Right kidney (tissue), 9 donors: Measurements from ENCODE around the gene ALKBH2.
A peak's percentile ranks its signal among the peaks of the same experiment; 100 is the strongest.

ENCODE experiments used
- DNase-seq: peaks from one replicate; pipeline ENCODE4 v3.0.0-alpha.2; 2016
- long read RNA-seq, 8 donors: transcript quantifications; one replicate each; lab custom pipeline, GENCODE V29; 2026

The ALKBH2 gene
- long read RNA-seq, donor 1, transcript ALKBH2-201 (4 exons, 1,030 nt) = major isoform, 8 of 20 reads
- long read RNA-seq, donor 1, transcript ALKBH2-202 (4 exons, 1,159 nt) = minor isoform, 7 of 20 reads
- long read RNA-seq, donor 1, partial matches to known transcripts = 0 of 20 reads
- long read RNA-seq, donor 1, other reads (novel, unspliced or antisense) = 0 of 20 reads
- long read RNA-seq, donor 2, transcript ALKBH2-202 (4 exons, 1,159 nt) = major isoform, 5 of 10 reads
- long read RNA-seq, donor 2, partial matches to known transcripts = 0 of 10 reads
- long read RNA-seq, donor 2, other reads (novel, unspliced or antisense) = 0 of 10 reads
- long read RNA-seq, donor 3, partial matches to known transcripts = 5 of 10 reads
- long read RNA-seq, donor 3, other reads (novel, unspliced or antisense) = 0 of 10 reads
- long read RNA-seq, donor 4, transcript ALKBH2-202 (4 exons, 1,159 nt) = major isoform, 7 of 11 reads
- long read RNA-seq, donor 4, partial matches to known transcripts = 0 of 11 reads
- long read RNA-seq, donor 4, other reads (novel, unspliced or antisense) = 0 of 11 reads
- long read RNA-seq, donor 5, transcript ALKBH2-201 (4 exons, 1,030 nt) = major isoform, 9 of 150 reads
- long read RNA-seq, donor 5, transcript ALKBH2-202 (4 exons, 1,159 nt) = minor isoform, 7 of 150 reads
- long read RNA-seq, donor 5, partial matches to known transcripts = 115 of 150 reads
- long read RNA-seq, donor 5, other reads (novel, unspliced or antisense) = 16 of 150 reads
- long read RNA-seq, donor 6, partial matches to known transcripts = 0 of 5 reads
- long read RNA-seq, donor 6, other reads (novel, unspliced or antisense) = 0 of 5 reads
- long read RNA-seq, donor 7, transcript ALKBH2-202 (4 exons, 1,159 nt) = minor isoform, 7 of 28 reads
- long read RNA-seq, donor 7, transcript ALKBH2-201 (4 exons, 1,030 nt) = major isoform, 8 of 28 reads
- long read RNA-seq, donor 7, partial matches to known transcripts = 8 of 28 reads
- long read RNA-seq, donor 7, other reads (novel, unspliced or antisense) = 0 of 28 reads
- long read RNA-seq, donor 8, transcript ALKBH2-201 (4 exons, 1,030 nt) = major isoform, 6 of 19 reads
- long read RNA-seq, donor 8, partial matches to known transcripts = 8 of 19 reads
- long read RNA-seq, donor 8, other reads (novel, unspliced or antisense) = 0 of 19 reads

GRCh38 chr12:109093022-109093918 lies at the start of gene ALKBH2:
Gene ALKBH2, minus strand, starts transcription at chr12:109093472. Its CDS starts 686 bp downstream, at chr12:109092786.
- peak; percentile 79 for DNase-seq

GRCh38 chr12:109140560-109140959 lies 47.3 kb upstream of the ALKBH2 start:
- DNase-seq = no peak

GRCh38 chr12:109139791-109140190 lies 46.5 kb upstream of the ALKBH2 start:
- no peak for DNase-seq

- no peak for DNase-seq
Measured at GRCh38 chr12:109139360-109139759, 46.1 kb upstream of the ALKBH2 start.

- no peak for DNase-seq
Measured at GRCh38 chr12:109137055-109137454, 43.8 kb upstream of the ALKBH2 start.

GRCh38 chr12:109134186-109134917 lies 41.1 kb upstream of the ALKBH2 start:
- no peak for DNase-seq

GRCh38 chr12:109131154-109132050 lies 38.1 kb upstream of the ALKBH2 start:
- DNase-seq = peak; percentile 48

GRCh38 chr12:109130297-109131153 lies 37.3 kb upstream of the ALKBH2 start:
- DNase-seq = no peak

GRCh38 chr12:109127533-109128242 lies 34.4 kb upstream of the ALKBH2 start:
- DNase-seq = no peak

- DNase-seq = no peak
Measured at GRCh38 chr12:109126784-109127183, 33.5 kb upstream of the ALKBH2 start.

GRCh38 chr12:109125791-109126190 lies 32.5 kb upstream of the ALKBH2 start:
- DNase-seq = no peak

GRCh38 chr12:109124878-109125648 lies 31.8 kb upstream of the ALKBH2 start:
- DNase-seq = no peak

GRCh38 chr12:109121346-109121880 lies 28.1 kb upstream of the ALKBH2 start:
- DNase-seq = no peak

- no peak for DNase-seq
Measured at GRCh38 chr12:109120557-109120956, 27.3 kb upstream of the ALKBH2 start.

- no peak for DNase-seq
Measured at GRCh38 chr12:109120095-109120494, 26.8 kb upstream of the ALKBH2 start.

- no peak for DNase-seq
Measured at GRCh38 chr12:109116611-109116949, 23.3 kb upstream of the ALKBH2 start.
